ENCODE results near the gene EPS15.

Gene EPS15

GRCh38 chr1:51519865-51520699 lies 1.0 kb upstream of the EPS15 start:
- H3F3A ChIP-seq (ENCODE audit: low read depth): peaks cover 16% of the 10 kb centered on the region
- peak overlapping the region; percentile 16 for H3K9ac ChIP-seq (ENCODE audit: low read depth, low read length, poor library complexity, severe bottlenecking)
- peak overlapping the region; percentile 40 for H2AFZ ChIP-seq (ENCODE audit: low read length)
- H3K79me2 ChIP-seq (ENCODE audit: insufficient read depth, low read length): peaks cover 37% of the 10 kb centered on the region
- no peaks in the 10 kb centered on the region for H3K9me2 ChIP-seq (replicated peaks; ENCODE audit: low read depth, low read length)
- TF ChIP-seq EZH2phosphoT487 (IDR thresholded peaks at IDR 0.05; ENCODE audit: borderline replicate concordance): no peak
- TF ChIP-seq, protein P1, sequence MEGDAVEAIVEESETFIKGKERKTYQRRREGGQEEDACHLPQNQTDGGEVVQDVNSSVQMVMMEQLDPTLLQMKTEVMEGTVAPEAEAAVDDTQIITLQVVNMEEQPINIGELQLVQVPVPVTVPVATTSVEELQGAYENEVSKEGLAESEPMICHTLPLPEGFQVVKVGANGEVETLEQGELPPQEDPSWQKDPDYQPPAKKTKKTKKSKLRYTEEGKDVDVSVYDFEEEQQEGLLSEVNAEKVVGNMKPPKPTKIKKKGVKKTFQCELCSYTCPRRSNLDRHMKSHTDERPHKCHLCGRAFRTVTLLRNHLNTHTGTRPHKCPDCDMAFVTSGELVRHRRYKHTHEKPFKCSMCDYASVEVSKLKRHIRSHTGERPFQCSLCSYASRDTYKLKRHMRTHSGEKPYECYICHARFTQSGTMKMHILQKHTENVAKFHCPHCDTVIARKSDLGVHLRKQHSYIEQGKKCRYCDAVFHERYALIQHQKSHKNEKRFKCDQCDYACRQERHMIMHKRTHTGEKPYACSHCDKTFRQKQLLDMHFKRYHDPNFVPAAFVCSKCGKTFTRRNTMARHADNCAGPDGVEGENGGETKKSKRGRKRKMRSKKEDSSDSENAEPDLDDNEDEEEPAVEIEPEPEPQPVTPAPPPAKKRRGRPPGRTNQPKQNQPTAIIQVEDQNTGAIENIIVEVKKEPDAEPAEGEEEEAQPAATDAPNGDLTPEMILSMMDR (conservative IDR thresholded peaks at IDR 0.05; ENCODE audit: low read length): no peak
- H3K4me2 ChIP-seq (ENCODE audit: low read depth, low read length, poor library complexity, severe bottlenecking): peak overlapping the region; percentile 63
- H3K9me3 ChIP-seq (ENCODE audit: insufficient read depth, low read depth, low read length): no peaks in the 10 kb centered on the region
- H4K20me1 ChIP-seq (ENCODE audit: insufficient read depth, low read length, poor library complexity, severe bottlenecking): peaks cover 29% of the 10 kb centered on the region
- H3K27me3 ChIP-seq (ENCODE audit: insufficient read depth, low read length, poor library complexity, severe bottlenecking): no peaks in the 10 kb centered on the region
- peaks cover 47% of the 10 kb centered on the region for H3K4me1 ChIP-seq (ENCODE audit: insufficient read depth, low read length, poor library complexity, severe bottlenecking)
- no peaks in the 10 kb centered on the region for H3K36me3 ChIP-seq (ENCODE audit: insufficient read depth, low read length)
- peak overlapping the region; percentile 53 for H3K4me3 ChIP-seq (ENCODE audit: low read length, poor library complexity, severe bottlenecking)

DNA sequence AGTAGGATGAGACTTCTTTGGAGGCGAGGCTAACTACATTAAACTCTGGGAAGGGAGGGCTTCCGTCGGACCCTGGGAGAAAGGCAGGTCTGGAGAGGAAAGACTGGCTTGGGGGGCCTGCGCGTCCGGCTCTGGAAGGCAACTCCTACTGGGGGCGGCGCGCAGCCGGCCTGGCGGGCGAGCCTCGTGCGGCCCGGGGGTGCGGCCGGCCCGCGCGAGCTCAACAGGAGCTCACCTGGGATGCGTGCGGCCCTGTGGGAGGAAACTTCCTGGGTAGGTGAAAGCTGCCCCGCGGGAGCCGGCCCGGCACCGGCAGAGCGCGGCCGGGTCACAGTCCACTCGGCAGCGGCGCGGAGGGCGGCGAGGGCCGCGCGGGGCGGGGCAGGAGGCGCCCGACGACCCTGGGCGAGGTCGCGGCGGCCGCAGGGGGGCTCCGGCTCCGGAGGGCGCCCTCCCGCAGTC lies 449 bp downstream of the EPS15 start:
- peak overlapping the region; percentile 91 for H3K9ac ChIP-seq (ENCODE audit: low read depth, low read length, poor library complexity, severe bottlenecking)
- TF ChIP-seq, protein P1 (conservative IDR thresholded peaks at IDR 0.05; ENCODE audit: low read length): no peak
- TF ChIP-seq EZH2phosphoT487 (IDR thresholded peaks at IDR 0.05; ENCODE audit: borderline replicate concordance): no peak
- H3K4me3 ChIP-seq (ENCODE audit: low read length, poor library complexity, severe bottlenecking): peak overlapping the region; percentile 98
- peak overlapping the region; percentile 88 for H3K4me2 ChIP-seq (ENCODE audit: low read depth, low read length, poor library complexity, severe bottlenecking)
- peak overlapping the region; percentile 69 for H2AFZ ChIP-seq (ENCODE audit: low read length)
- H3K4me1 ChIP-seq (ENCODE audit: insufficient read depth, low read length, poor library complexity, severe bottlenecking): peaks cover 61% of the 10 kb centered on the region
- no peaks in the 10 kb centered on the region for H3K36me3 ChIP-seq (ENCODE audit: insufficient read depth, low read length)
- H3K9me3 ChIP-seq (ENCODE audit: insufficient read depth, low read depth, low read length): no peaks in the 10 kb centered on the region
- no peaks in the 10 kb centered on the region for H3K9me2 ChIP-seq (replicated peaks; ENCODE audit: low read depth, low read length)
- peaks cover 42% of the 10 kb centered on the region for H4K20me1 ChIP-seq (ENCODE audit: insufficient read depth, low read length, poor library complexity, severe bottlenecking)
- peaks cover 16% of the 10 kb centered on the region for H3F3A ChIP-seq (ENCODE audit: low read depth)
- no peaks in the 10 kb centered on the region for H3K27me3 ChIP-seq (ENCODE audit: insufficient read depth, low read length, poor library complexity, severe bottlenecking)
- peaks cover 51% of the 10 kb centered on the region for H3K79me2 ChIP-seq (ENCODE audit: insufficient read depth, low read length)

DNA sequence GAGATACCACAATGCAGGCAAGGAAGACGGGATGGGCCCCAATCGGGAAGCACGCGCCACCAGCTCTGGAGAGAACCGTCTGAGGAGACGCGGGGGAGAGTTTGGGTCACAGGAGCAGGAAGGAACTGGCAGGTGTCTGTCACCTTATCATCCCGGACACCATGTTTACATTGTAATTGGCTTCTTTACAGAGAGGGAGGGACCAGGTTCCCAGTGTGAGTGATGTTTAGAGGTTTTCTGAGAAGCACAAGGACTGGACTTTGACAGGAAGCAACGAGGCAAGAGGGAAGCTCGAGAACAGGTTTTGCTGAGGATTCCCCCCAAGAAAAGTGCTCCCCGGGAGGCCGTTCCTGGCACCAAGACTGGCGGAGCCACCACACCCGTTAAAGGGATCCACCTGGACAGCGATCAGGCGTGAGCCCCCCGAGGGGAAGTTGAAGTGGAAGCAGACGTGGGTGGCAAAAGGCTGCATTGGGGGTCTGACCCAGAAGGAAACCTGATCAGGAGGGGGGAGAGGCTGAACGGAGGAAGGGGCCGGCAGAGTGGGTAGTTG lies 957 bp downstream of the EPS15 start:
- no peaks in the 10 kb centered on the region for H3K27me3 ChIP-seq (ENCODE audit: insufficient read depth, low read length, poor library complexity, severe bottlenecking)
- peaks cover 16% of the 10 kb centered on the region for H3F3A ChIP-seq (ENCODE audit: low read depth)
- H3K9me2 ChIP-seq (replicated peaks; ENCODE audit: low read depth, low read length): no peaks in the 10 kb centered on the region
- peaks cover 47% of the 10 kb centered on the region for H4K20me1 ChIP-seq (ENCODE audit: insufficient read depth, low read length, poor library complexity, severe bottlenecking)
- H3K79me2 ChIP-seq (ENCODE audit: insufficient read depth, low read length): peaks cover 57% of the 10 kb centered on the region
- H3K9ac ChIP-seq (ENCODE audit: low read depth, low read length, poor library complexity, severe bottlenecking): peak overlapping the region; percentile 91
- H3K4me1 ChIP-seq (ENCODE audit: insufficient read depth, low read length, poor library complexity, severe bottlenecking): peaks cover 65% of the 10 kb centered on the region
- H3K4me2 ChIP-seq (ENCODE audit: low read depth, low read length, poor library complexity, severe bottlenecking): peak overlapping the region; percentile 88
- H2AFZ ChIP-seq (ENCODE audit: low read length): peak overlapping the region; percentile 66
- no peak for TF ChIP-seq EZH2phosphoT487 (IDR thresholded peaks at IDR 0.05; ENCODE audit: borderline replicate concordance)
- TF ChIP-seq, protein P1 (conservative IDR thresholded peaks at IDR 0.05; ENCODE audit: low read length): no peak
- H3K9me3 ChIP-seq (ENCODE audit: insufficient read depth, low read depth, low read length): no peaks in the 10 kb centered on the region
- H3K4me3 ChIP-seq (ENCODE audit: low read length, poor library complexity, severe bottlenecking): peak overlapping the region; percentile 98
- H3K36me3 ChIP-seq (ENCODE audit: insufficient read depth, low read length): no peaks in the 10 kb centered on the region

Data from Loucy (cell line).